Hepatocyte (in vitro differentiated cells): ENCODE results near the gene PITPNC1. TPM values are rescaled to one million over a fixed set of nuclear protein-coding genes. Genes with fewer than 3 reads are reported as not detected.
A peak's percentile ranks its signal among the peaks of the same experiment; 100 is the strongest.

Experiments
- DNase-seq: peaks from one replicate; pipeline ENCODE4 v3.0.0-alpha.2; 2016; ENCODE audit warnings: low spot score
- H2AFZ ChIP-seq: fragments of 200-600 bp; sonication (generic); 2 replicates; pipeline ENCODE4 v1.6.0; 2016; ENCODE audit warnings: antibody characterized with exemption, mild to moderate bottlenecking
- H3K27ac ChIP-seq: fragments of 200-600 bp; sonication (generic); 2 replicates; pipeline ENCODE4 v1.5.1; 2016; ENCODE audit warnings: mild to moderate bottlenecking
- H3K27me3 ChIP-seq: fragments of 200-600 bp; sonication (generic); 2 replicates; pipeline ENCODE4 v1.6.1; 2016
- H3K36me3 ChIP-seq: fragments of 200-600 bp; sonication (generic); replicated peaks from 2 replicates; pipeline ENCODE4 v1.5.1; 2016; ENCODE audit warnings: low read depth; ENCODE audit not compliant: insufficient read depth
- H3K4me1 ChIP-seq: fragments of 200-600 bp; sonication (generic); 2 replicates; pipeline ENCODE4 v1.5.1; 2016; ENCODE audit warnings: mild to moderate bottlenecking, moderate library complexity; ENCODE audit not compliant: insufficient read depth
- H3K4me2 ChIP-seq: fragments of 200-600 bp; sonication (generic); 2 replicates; pipeline ENCODE4 v1.6.0; 2016
- H3K4me3 ChIP-seq: fragments of 200-600 bp; sonication (generic); 2 replicates; pipeline ENCODE4 v1.5.1; 2016; ENCODE audit warnings: mild to moderate bottlenecking
- H3K79me2 ChIP-seq: fragments of 200-600 bp; sonication (generic); 2 replicates; pipeline ENCODE4 v1.6.0; 2017; ENCODE audit warnings: mild to moderate bottlenecking
- H3K9me2 ChIP-seq: fragments of 200-600 bp; sonication (generic); replicated peaks from 2 replicates; pipeline ENCODE4 v1.6.0; 2017; ENCODE audit warnings: mild to moderate bottlenecking; ENCODE audit not compliant: insufficient read depth
- H3K9me3 ChIP-seq: fragments of 200-600 bp; sonication (generic); 2 replicates; pipeline ENCODE4 v1.5.1; 2016; ENCODE audit warnings: low read depth, mild to moderate bottlenecking
- H4K20me1 ChIP-seq: fragments of 200-600 bp; sonication (generic); 2 replicates; pipeline ENCODE4 v1.6.0; 2016; ENCODE audit warnings: mild to moderate bottlenecking; ENCODE audit not compliant: insufficient read depth, poor library complexity, severe bottlenecking
- EZH2 ChIP-seq: fragments of 200-600 bp; sonication (generic); IDR thresholded peaks from 2 replicates; pipeline ENCODE4 v1.6.1; 2016; ENCODE audit warnings: antibody characterized with exemption, mild to moderate bottlenecking, borderline replicate concordance
- EZH2phosphoT487 ChIP-seq: fragments of 200-600 bp; sonication (generic); IDR thresholded peaks from one replicate; pipeline ENCODE4 v1.6.1; 2018; ENCODE audit warnings: antibody characterized with exemption, mild to moderate bottlenecking, low read depth, moderate library complexity; ENCODE audit not compliant: unreplicated experiment, severe bottlenecking
- WGBS: methylation state at CpG from one replicate; pipeline ENCODE4 v1.1.6; 2016; ENCODE audit warnings: low lambda C conversion rate; ENCODE audit errors: missing lambda C conversion rate; 5-methylcytosine and 5-hydroxymethylcytosine counted together
- polyA plus RNA-seq: library from polyadenylated mRNA; unstranded; fragments of >200 nt; fragmentation: Nextera tagmentation; extraction: Ambion mirVana; gene quantifications from 2 replicates; pipeline ENCODE4 v1.2.1, GENCODE V29; 2016
- total RNA-seq: library from RNA; depleted of rRNA; stranded (reverse); fragments of >200 nt; gene quantifications from 2 replicates; pipeline ENCODE4 v1.2.3, GENCODE V29; 2014
- TF ChIP-seq, protein P1 (sequence below): fragments of 200-600 bp; sonication (generic); IDR thresholded peaks from 2 replicates; pipeline ENCODE4 v1.5.1; 2016; ENCODE audit warnings: antibody characterized with exemption, mild to moderate bottlenecking; ENCODE audit not compliant: poor library complexity

Gene PITPNC1
- total and polyA plus RNA-seq, 2 experiments from 2014 or later: 4.6 to 8.1 TPM

DNA sequence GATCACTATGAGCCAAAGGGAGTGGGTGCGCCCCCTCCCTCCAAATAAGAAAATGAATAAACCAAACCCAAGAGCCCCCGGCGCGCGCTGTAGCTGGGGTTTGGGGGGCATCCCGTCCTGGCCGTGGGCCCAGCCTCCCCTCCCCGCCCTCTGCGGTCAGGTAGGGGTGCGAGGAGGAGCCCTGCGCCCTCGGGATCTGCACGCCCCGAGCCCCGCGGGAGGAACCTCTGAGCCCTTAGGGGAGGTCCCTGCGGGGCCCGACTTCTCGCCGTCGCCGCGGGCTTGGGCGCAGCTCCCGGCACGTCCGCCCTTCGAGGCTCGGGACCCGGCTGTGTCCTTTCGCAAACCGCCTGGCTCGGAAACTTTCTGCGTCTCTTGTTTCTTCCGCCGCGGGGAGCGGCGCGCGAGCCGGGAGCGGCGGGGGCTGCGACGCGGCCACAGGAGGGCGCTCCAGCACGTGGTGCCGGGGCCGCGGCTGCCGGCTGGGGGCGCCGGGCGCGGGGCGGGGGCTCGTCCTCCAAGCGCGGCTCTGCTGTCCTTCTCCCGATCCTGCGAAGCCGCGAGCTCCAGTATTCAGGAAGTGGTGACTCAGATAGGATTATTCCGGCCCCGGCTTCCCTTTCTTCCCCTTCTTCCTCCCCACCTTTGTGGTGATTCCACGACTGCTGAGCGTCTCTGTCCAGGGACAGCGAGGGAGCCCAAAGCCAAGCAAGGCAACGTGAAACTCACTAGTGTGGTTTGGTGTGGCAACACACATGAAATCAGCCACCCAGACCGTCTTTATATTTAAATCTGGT lies 1.6 kb downstream of the PITPNC1 start:
- H2AFZ ChIP-seq: peak overlapping the region; percentile 95
- H4K20me1 ChIP-seq: no peaks in the 10 kb centered on the region
- H3K4me1 ChIP-seq: peaks cover 3% of the 10 kb centered on the region
- peak overlapping the region; percentile 99 for H3K4me3 ChIP-seq
- DNase-seq: peak; percentile 92
- H3K4me2 ChIP-seq: peak overlapping the region; percentile 98
- H3K79me2 ChIP-seq: peaks cover 22% of the 10 kb centered on the region
- TF ChIP-seq, protein P1, sequence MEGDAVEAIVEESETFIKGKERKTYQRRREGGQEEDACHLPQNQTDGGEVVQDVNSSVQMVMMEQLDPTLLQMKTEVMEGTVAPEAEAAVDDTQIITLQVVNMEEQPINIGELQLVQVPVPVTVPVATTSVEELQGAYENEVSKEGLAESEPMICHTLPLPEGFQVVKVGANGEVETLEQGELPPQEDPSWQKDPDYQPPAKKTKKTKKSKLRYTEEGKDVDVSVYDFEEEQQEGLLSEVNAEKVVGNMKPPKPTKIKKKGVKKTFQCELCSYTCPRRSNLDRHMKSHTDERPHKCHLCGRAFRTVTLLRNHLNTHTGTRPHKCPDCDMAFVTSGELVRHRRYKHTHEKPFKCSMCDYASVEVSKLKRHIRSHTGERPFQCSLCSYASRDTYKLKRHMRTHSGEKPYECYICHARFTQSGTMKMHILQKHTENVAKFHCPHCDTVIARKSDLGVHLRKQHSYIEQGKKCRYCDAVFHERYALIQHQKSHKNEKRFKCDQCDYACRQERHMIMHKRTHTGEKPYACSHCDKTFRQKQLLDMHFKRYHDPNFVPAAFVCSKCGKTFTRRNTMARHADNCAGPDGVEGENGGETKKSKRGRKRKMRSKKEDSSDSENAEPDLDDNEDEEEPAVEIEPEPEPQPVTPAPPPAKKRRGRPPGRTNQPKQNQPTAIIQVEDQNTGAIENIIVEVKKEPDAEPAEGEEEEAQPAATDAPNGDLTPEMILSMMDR: peak; percentile 66
- TF ChIP-seq EZH2: no peak
- TF ChIP-seq EZH2phosphoT487: no peak
- no peaks in the 10 kb centered on the region for H3K27me3 ChIP-seq
- no peaks in the 10 kb centered on the region for H3K36me3 ChIP-seq
- H3K9me3 ChIP-seq: no peaks in the 10 kb centered on the region
- WGBS: under 1% methylated on average over 57 of the region's 72 CpGs
- H3K9me2 ChIP-seq: no peaks in the 10 kb centered on the region
- peak overlapping the region; percentile 94 for H3K27ac ChIP-seq

DNA sequence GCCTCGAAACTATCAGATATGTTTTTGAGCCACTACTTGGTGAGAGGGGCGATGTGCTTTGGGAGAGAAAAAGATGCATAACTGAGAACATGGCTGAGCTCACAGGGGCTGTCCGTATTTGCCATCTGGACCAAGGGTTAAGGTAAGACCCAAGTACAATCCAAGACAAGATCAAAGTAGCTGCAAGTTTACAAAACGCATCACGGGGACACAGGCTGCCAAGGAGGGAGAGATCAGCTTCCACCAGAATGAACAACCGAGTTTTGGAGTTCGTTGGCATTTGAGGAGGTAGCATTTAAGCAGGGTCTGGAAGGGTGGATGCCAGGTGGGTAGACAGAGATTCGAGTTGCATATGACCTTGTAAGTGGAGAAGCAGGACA lies 2.2 kb downstream of the PITPNC1 start:
- H3K9me3 ChIP-seq: no peaks in the 10 kb centered on the region
- H3K4me3 ChIP-seq: peak overlapping the region; percentile 31
- no peaks in the 10 kb centered on the region for H3K9me2 ChIP-seq
- no peaks in the 10 kb centered on the region for H4K20me1 ChIP-seq
- H3K27me3 ChIP-seq: no peaks in the 10 kb centered on the region
- H3K36me3 ChIP-seq: no peaks in the 10 kb centered on the region
- H3K4me1 ChIP-seq: peaks cover 3% of the 10 kb centered on the region
- 61% methylated on average over 8 of the region's 8 CpGs for WGBS
- peak overlapping the region; percentile 79 for H3K27ac ChIP-seq
- TF ChIP-seq EZH2phosphoT487: no peak
- TF ChIP-seq, protein P1: no peak
- TF ChIP-seq EZH2: no peak
- H3K79me2 ChIP-seq: peaks cover 28% of the 10 kb centered on the region
- DNase-seq: no peak
- H3K4me2 ChIP-seq: peak overlapping the region; percentile 98
- H2AFZ ChIP-seq: peak overlapping the region; percentile 94

DNA sequence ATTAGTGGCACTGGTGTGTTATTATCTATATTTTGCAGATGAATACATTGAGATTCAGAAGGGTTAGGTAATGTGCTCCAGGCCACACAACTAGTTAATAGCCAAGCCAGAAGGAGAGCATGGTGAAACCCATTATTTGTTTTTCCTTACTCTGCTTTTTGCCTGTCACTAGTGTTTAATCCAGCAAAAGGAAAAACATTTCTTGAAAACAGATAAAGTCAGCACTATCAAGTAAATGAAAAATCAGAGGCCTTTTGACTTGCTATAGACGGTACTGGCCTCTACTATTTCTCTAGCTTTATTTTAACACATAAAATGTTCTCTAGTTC lies 4.8 kb downstream of the PITPNC1 start:
- Histone ChIP-seq H3K4me3 (no peak overlapping the region), H3K9me3 (no peaks in the 10 kb centered on the region), H3K36me3 (no peaks in the 10 kb centered on the region), H3K27me3 (no peaks in the 10 kb centered on the region), H3K27ac (no peak overlapping the region), H3K79me2 (peaks cover 46% of the 10 kb centered on the region), H2AFZ (no peak overlapping the region), H3K4me2 (no peak overlapping the region), H3K9me2 (no peaks in the 10 kb centered on the region), H3K4me1 (peaks cover 3% of the 10 kb centered on the region), H4K20me1 (no peaks in the 10 kb centered on the region)
- DNase-seq: no peak
- WGBS: 65% methylated on average over 1 of the region's 1 CpG
- TF ChIP-seq EZH2phosphoT487 (no peak), EZH2 (no peak)
- TF ChIP-seq, protein P1: no peak
